Stimulated activated CD8-positive, alpha-beta memory T cell treated with anti-CD3 and anti-CD28 coated beads, Interleukin-2, amount 100 ng/mL, for 1 hour (primary cell): Measurements from ENCODE around the gene XPNPEP1.
A peak's percentile ranks its signal among the peaks of the same experiment; 100 is the strongest.

ENCODE experiments used
- DNase-seq, 2 donors: peaks; one replicate each; pipeline ENCODE4 v3.0.0-alpha.2; 2020; ENCODE audit warnings: low read depth in 2 of 2

XPNPEP1 gene

GRCh38 chr10:109893386-109893785 lies 29.9 kb downstream of the XPNPEP1 start:
- no peak for DNase-seq

- DNase-seq = no peak
These were observed 30.4 kb downstream of the XPNPEP1 start for GRCh38 chr10:109892931-109893330.

- no peak for DNase-seq
These were observed 31.2 kb downstream of the XPNPEP1 start for GRCh38 chr10:109892117-109892516.

- DNase-seq = no peak
These were observed 32.2 kb downstream of the XPNPEP1 start for GRCh38 chr10:109891105-109891504.

- DNase-seq = no peak
These were observed 33.4 kb downstream of the XPNPEP1 start for GRCh38 chr10:109889867-109890266.

- DNase-seq = no peak
These were observed 35.5 kb downstream of the XPNPEP1 start for GRCh38 chr10:109887776-109888175.

GRCh38 chr10:109887243-109887642 lies 36.1 kb downstream of the XPNPEP1 start:
- DNase-seq = no peak

- no peak for DNase-seq
These were observed 36.5 kb downstream of the XPNPEP1 start for GRCh38 chr10:109886781-109887140.

GRCh38 chr10:109886037-109886780 lies 37.1 kb downstream of the XPNPEP1 start:
- no peak for DNase-seq

- peak; percentile 12 to 40 for DNase-seq
These were observed 39.2 kb downstream of the XPNPEP1 start for GRCh38 chr10:109883859-109884771.

- no peak for DNase-seq
These were observed 40.9 kb downstream of the XPNPEP1 start for GRCh38 chr10:109882251-109883057.

- DNase-seq = no peak
These were observed 41.6 kb downstream of the XPNPEP1 start for GRCh38 chr10:109881769-109882057.

- DNase-seq = no peak
These were observed 42.2 kb downstream of the XPNPEP1 start for GRCh38 chr10:109880886-109881768.

GRCh38 chr10:109877546-109877945 lies 45.8 kb downstream of the XPNPEP1 start:
- no peak for DNase-seq

- no peak for DNase-seq
These were observed 47.2 kb downstream of the XPNPEP1 start for GRCh38 chr10:109875828-109876821.

- DNase-seq = no peak
These were observed 48.2 kb downstream of the XPNPEP1 start for GRCh38 chr10:109875151-109875568.

- DNase-seq = no peak
These were observed 51.8 kb downstream of the XPNPEP1 start for GRCh38 chr10:109871476-109871875.

- DNase-seq = no peak
These were observed 56.2 kb downstream of the XPNPEP1 start for GRCh38 chr10:109866995-109867635.

- no peak for DNase-seq
These were observed 56.9 kb downstream of the XPNPEP1 start for GRCh38 chr10:109866168-109866994.
